LHCN-M2 (cell line): ENCODE measurements around the gene INSM2. TPM values are rescaled to one million over a fixed set of nuclear protein-coding genes. Genes with fewer than 3 reads are reported as not detected.
A peak's percentile ranks its signal among the peaks of the same experiment; 100 is the strongest.

ENCODE experiments used
- DNase-seq: peaks from one replicate; pipeline ENCODE4 v3.0.0-alpha.2; 2012; ENCODE audit warnings: low read depth
- polyA plus RNA-seq: library from polyadenylated mRNA; unstranded; fragments of >200 nt; gene quantifications from one replicate; pipeline ENCODE4 v1.2.1, GENCODE V29; 2012; ENCODE audit warnings: missing spikeins
- total RNA-seq: library from RNA; depleted of rRNA; stranded (reverse); fragments of >200 nt; gene quantifications from 2 replicates; pipeline ENCODE4 v1.2.3, GENCODE V29; 2014; rRNA removed

The INSM2 gene, protein sequence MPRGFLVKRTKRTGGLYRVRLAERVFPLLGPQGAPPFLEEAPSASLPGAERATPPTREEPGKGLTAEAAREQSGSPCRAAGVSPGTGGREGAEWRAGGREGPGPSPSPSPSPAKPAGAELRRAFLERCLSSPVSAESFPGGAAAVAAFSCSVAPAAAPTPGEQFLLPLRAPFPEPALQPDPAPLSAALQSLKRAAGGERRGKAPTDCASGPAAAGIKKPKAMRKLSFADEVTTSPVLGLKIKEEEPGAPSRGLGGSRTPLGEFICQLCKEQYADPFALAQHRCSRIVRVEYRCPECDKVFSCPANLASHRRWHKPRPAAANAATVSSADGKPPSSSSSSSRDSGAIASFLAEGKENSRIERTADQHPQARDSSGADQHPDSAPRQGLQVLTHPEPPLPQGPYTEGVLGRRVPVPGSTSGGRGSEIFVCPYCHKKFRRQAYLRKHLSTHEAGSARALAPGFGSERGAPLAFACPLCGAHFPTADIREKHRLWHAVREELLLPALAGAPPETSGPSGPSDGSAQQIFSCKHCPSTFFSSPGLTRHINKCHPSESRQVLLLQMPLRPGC
- total RNA-seq, result 0.06 TPM in 1 of 2 replicates, not detected in the other
- polyA plus RNA-seq, result not detected

GRCh38 chr14:35533357-35534207 lies at the start of gene INSM2:
TSS of gene INSM2 (plus strand) at chr14:35534164. CDS start at chr14:35534253, 89 bp downstream.
- DNase-seq, result peak; percentile 29

DNA sequence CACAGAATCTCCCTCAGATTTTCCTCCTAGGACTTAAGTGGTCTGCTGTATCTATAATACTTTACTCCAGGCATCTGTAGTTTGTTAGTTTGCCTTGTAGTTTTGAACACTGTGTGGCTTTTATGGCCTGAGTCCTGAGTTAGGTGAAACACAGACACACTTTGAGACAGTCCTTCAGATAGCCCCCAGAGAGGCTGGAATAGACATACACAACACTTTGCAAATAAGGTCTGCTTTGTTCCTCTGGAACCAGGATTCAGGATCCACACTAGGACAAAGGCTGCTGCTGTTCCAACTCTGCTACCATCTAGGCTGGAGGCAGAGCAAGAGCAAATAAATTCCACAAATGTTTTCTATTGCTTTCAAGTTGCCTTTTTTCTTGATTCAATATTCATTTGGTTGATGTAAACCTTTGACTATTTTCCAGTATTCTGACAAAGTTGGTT lies 41.4 kb upstream of the INSM2 start:
- no peak for DNase-seq

DNA sequence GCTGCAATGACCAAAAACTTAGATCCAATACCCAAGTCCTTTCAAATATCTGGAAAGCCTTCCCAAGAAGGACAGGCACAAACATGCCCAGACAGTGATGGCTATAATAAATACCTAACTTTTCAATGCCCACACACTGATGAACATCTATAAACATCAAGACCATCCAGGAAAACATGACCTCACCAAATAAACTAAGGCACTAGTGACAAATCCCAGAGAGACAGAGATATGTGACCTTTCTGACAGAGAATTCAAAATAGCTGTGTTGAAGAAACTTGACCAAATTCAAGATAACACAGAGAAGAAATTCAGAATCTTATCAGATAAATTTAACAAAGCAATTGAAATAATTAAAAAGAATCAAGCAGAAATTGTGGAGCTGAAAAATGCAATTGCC lies 38.7 kb upstream of the INSM2 start:
- DNase-seq, result no peak

DNA sequence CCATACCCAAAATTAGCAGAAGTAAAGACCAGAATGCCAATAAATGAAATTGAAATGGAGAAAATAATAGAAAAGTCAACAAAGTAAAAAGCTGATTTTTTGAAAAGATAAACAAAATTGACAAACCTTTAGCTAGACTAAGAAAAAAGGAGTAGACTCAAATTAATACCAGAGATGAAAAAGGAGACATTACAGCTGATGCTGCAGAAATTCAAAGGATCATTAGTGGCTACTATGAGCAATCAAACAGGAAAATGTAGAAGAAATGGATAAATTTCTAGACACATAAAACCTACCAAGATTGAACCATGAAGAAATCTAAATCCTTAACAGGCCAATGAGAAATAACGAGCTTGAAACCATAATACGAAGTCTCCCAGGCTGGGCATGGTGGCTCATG lies 34.8 kb upstream of the INSM2 start:
- DNase-seq, result no peak

DNA sequence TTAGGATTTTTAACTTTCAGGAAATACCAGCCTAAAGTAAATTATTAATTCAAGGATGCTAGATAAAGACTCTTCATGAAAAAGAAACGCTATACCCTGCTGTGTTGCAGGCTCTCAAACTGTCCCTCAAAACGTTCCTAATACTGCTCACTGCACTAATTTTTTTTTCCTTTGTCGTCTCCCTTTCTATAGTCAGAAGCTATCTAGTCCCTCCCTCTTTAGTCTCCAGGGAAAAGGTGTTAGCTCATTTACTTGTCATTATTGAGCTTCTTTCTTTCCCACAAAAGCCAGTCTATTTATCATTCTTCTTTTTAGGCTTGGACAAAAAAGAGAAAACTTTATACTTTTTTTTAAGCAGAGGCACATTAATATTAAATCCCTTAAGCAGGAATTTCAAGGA lies 30.3 kb upstream of the INSM2 start:
- no peak for DNase-seq

DNA sequence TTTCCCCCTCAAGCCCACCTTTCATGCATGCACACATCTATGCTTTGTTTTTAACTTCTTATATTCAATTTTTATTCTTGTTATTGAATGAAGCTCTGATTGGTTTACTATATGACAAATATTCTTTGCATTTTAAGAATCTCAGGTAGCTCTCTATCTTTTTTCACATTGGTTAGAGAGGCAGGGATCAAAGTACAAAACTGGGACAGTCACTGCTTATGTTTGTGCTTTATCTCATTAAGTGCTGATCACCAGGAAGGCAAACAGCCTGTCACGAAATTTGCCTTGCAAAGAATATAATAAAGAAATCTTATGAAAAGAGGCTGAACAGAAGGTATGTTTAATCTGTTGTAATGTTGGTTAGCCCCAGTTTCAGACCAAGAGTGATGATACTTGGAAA lies 29.7 kb upstream of the INSM2 start:
- DNase-seq, result no peak

DNA sequence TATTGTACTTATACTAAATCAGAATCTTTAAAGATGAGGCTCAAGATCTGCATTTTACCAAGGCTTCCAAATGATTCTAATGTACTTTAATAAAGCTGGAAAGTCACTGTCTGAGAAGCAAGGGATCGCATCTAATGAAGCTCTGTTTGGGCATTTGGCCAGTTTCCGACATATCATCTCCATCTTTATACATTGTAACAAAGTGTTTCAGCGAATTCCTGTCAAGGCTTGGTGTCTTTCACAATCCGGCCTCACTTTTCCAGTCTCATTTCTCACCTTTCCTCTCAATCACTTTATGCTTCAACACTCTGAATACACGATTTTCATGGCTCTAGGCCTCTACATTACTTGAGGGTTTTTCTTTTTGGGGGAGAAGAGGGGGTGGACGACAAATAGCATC lies 27.5 kb upstream of the INSM2 start:
- DNase-seq, result no peak

GRCh38 chr14:35506927-35507326 lies 27.0 kb upstream of the INSM2 start:
- DNase-seq, result peak; percentile 3

DNA sequence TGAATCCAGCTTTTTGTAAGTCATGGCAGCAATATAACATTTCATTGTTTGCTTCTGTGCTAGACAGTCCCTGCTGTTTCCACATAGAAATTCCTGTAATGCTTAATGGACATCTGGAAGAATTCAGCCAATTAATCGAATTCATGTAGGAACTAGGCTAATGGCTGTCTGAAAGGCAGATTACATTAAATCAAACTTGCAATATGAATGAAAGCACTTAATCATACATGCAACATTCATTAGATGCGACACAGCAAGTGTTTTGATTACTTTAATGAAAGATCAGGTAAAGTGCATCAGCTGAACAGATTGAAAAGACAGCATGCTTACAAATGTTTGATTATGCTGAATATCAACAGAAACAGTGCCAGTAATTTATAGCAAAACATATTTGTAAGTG lies 24.1 kb upstream of the INSM2 start:
- DNase-seq, result no peak

- DNase-seq, result no peak
Measured at GRCh38 chr14:35512765-35513164, 21.2 kb upstream of the INSM2 start.

DNA sequence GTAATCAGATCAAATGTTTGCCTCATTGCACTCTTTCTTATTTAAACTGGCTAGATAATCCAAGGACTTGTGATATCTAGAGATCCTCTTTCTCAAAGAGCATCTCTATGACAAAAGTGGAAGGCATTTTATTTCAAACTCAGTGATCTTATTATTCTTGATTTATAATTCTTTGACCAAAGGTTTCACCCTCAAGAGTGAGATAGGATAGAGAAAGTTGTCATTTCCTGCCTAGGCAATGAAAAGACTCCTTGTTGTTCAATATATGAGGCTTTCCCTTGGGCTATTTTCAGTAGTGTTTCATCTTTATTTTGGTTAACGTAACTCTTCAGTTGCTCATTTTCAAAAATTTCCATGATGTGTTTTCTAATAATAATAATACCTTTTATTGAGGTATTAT lies 18.0 kb upstream of the INSM2 start:
- no peak for DNase-seq

GRCh38 chr14:35519986-35520385 lies 14.0 kb upstream of the INSM2 start:
- no peak for DNase-seq

DNA sequence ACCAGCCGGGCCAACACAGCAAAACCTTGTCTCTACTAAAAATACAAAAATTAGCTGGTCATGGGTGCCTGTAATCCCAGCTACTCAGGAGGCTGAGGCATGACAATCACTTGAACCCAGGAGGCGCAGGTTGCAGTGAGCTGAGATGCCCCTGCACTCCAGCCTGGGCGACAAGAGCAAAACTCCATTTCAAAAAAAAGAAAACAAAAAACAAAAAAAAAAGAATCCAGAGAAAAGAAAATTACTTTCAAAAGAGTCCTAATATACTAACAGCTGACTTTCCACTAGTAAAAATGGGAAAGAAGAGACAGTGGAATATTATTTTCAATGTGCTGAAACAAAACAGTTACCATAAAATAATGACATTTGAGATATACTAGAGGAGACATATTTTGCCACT lies 8.3 kb upstream of the INSM2 start:
- DNase-seq, result no peak

DNA sequence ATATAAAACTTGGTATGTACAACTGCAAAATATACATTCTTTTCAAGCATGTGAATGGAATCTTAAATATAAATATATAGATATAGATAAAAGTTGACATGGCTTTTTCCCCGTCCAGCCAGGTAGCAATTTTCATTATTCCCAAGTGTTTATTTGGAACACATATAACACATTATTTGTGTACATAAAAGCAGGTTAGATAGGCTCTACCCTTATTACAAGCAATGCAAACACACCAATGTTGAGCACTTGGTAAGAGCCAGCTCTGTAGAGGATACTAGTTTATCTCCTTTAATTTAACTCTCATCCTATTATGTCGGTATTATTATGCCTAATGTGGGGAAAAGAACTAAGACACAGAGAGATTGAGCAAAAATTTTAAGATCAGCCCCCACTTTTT lies 7.0 kb upstream of the INSM2 start:
- DNase-seq, result no peak

DNA sequence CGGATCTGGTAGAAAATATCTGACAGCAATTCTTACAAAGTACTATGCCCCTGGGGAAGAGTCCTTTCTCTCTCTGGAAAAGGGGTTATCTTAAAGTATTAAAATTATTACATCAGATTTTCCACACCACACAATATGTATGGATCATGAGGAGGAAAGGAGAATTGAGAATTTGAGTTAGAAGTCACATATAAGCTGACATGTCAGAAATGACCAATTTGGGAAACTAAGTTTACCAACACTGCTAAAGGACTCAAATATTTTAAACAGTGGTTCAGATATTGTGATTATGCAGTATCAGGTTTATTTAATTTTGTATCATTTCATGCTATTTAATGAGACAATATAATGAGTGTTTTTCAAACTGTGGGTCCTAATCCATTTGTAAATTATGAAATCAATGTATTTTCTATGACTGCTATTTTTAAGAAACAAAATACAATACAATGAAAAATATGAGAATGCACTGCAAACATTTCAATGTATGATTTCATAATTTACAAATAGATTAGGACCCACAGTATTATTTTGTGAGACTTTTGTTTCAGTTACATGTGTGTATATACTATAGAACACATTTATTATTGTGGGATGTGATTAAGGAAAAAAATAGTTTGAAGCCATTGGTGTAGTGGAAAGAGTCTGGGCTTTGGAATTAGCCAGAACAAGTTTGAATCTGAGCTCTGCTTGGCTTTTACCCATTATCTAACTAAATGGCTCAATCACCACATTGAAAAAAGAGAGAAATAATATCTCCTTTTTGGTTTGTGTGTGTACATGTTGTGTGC lies 1.8 kb upstream of the INSM2 start:
- DNase-seq, result no peak

GRCh38 chr14:35532783-35533356 lies 1.1 kb upstream of the INSM2 start:
- no peak for DNase-seq

DNA sequence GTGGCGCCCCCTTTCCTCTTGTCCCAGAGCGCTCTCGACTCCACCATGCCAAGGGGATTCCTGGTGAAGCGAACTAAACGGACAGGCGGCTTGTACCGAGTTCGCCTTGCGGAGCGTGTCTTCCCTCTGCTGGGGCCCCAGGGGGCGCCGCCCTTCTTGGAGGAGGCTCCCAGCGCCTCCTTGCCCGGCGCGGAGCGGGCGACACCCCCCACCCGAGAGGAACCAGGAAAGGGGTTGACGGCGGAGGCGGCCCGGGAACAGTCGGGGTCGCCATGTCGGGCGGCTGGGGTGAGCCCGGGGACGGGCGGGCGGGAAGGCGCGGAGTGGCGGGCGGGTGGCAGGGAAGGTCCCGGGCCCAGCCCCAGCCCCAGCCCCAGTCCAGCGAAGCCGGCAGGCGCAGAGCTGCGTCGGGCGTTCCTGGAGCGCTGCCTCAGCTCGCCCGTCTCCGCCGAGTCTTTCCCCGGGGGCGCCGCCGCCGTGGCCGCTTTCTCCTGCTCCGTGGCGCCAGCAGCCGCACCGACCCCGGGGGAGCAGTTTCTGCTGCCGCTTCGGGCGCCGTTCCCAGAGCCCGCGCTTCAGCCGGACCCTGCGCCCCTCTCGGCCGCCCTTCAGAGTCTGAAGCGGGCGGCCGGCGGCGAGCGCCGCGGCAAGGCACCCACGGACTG lies 376 bp downstream of the INSM2 start:
- DNase-seq, result no peak

- DNase-seq, result peak; percentile 45
Measured at GRCh38 chr14:35534873-35535482, 1.0 kb downstream of the INSM2 start.

DNA sequence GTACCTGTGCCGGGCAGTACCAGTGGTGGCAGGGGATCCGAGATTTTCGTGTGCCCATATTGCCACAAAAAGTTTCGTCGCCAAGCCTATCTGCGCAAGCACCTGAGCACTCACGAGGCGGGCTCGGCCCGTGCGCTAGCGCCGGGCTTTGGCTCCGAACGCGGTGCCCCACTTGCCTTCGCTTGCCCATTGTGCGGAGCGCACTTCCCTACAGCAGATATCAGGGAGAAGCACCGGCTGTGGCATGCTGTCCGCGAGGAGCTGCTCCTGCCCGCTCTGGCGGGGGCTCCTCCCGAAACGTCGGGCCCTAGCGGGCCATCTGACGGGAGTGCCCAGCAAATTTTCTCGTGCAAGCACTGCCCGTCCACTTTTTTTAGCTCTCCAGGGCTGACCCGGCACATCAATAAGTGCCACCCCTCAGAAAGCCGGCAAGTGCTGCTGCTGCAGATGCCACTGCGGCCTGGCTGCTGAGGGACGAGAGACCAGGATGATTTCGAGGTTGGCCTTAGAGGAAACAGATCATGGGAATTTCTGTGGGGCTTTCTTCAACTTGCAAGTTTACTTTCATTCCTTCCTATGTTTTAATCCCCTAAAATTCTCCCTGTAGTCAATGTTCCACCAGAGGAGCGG lies 1.6 kb downstream of the INSM2 start:
- no peak for DNase-seq

DNA sequence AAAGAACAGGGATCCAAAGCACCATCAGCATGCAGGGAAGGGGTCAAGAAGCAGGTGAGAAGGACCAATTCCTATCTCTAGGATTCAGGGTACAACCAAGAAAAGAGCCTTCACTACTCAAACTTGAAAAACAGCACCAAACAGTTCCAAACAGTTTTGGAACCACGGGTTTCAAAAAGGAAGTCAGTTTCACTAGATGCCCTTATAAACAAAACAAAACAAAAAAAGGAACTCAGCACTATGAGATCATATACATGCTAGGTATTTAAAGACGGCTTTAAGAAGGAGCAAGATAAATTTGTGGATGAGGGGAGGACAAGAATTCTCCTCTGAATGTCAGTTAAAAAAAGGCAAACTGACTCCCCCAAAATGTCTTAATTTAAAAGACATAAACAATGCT lies 6.0 kb downstream of the INSM2 start:
- no peak for DNase-seq
